ENCODE data around the gene SETD9.

The SETD9 gene

GRCh38 chr5:56964173-56964572 lies 54.8 kb downstream of the SETD9 start:
- Histone ChIP-seq H3K27me3 (ENCODE audit: insufficient read depth, poor library complexity, severe bottlenecking) (no peaks in the 10 kb centered on the region), H3K27ac (replicated peaks) (no peak overlapping the region), H3K4me3 (replicated peaks; ENCODE audit: insufficient read depth, low read length) (no peak overlapping the region)
- no peak for DNase-seq (ENCODE audit: low read depth in 1 of 2, low spot score in 1 of 2)
- no peak for TF ChIP-seq SPI1 (IDR thresholded peaks at IDR 0.05; ENCODE audit: borderline replicate concordance, low read depth)
- no peak for TF ChIP-seq REST (IDR thresholded peaks at IDR 0.05; ENCODE audit: insufficient replicate concordance, low read depth)
- TF ChIP-seq CTCF (IDR thresholded peaks at IDR 0.05; ENCODE audit: insufficient read depth, low read length), result no peak
- TF ChIP-seq GABPA (IDR thresholded peaks at IDR 0.05; ENCODE audit: low read depth), result no peak
- TF ChIP-seq POLR2AphosphoS5 (IDR thresholded peaks at IDR 0.05; ENCODE audit: low read depth), result no peak
